ENCODE results near the gene AP2S1.
"Not testable (repeated sequence)": the region's sequence is repeated elsewhere in the genome, so short reads cannot be mapped to it uniquely, and the experiment has no call there.

Gene AP2S1

GRCh38 chr19:46821512-46822409 lies 28.9 kb downstream of the AP2S1 start:
- no peak for DNase-seq (ENCODE audit: low spot score in 2 of 2)
- H3K4me3 ChIP-seq = no peak overlapping the region

GRCh38 chr19:46818812-46819211 lies 31.8 kb downstream of the AP2S1 start:
- H3K9me3 ChIP-seq = no peaks in the 10 kb centered on the region
- H3K36me3 ChIP-seq (replicated peaks) = no peaks in the 10 kb centered on the region
- no peak overlapping the region for H3K4me3 ChIP-seq
- peak in 1 of 2 experiments; percentile 52 for DNase-seq (ENCODE audit: low spot score in 2 of 2)
- H3K4me1 ChIP-seq = no peaks in the 10 kb centered on the region
- in situ Hi-C loops (cut with MboI; ENCODE audit: low sequenced_read_pairs) = no loop called here
- no peaks in the 10 kb centered on the region for H3K27me3 ChIP-seq (ENCODE audit: low read depth)

More at GRCh38 chr19:46821512-46822409, 28.9 kb downstream of the AP2S1 start:
- Histone ChIP-seq H3K9me3 (no peaks in the 10 kb centered on the region), H3K4me1 (no peaks in the 10 kb centered on the region), H3K27me3 (ENCODE audit: low read depth) (no peaks in the 10 kb centered on the region), H3K36me3 (replicated peaks) (no peaks in the 10 kb centered on the region)
- in situ Hi-C loops (cut with MboI; ENCODE audit: low sequenced_read_pairs) = no loop called here

- DNase-seq (ENCODE audit: low spot score in 2 of 2) = no peak
- H3K4me3 ChIP-seq = no peak overlapping the region
- in situ Hi-C loops (cut with MboI; ENCODE audit: low sequenced_read_pairs) = no loop called here
- no peaks in the 10 kb centered on the region for H3K9me3 ChIP-seq
- no peaks in the 10 kb centered on the region for H3K27me3 ChIP-seq (ENCODE audit: low read depth)
- no peaks in the 10 kb centered on the region for H3K4me1 ChIP-seq
- no peaks in the 10 kb centered on the region for H3K36me3 ChIP-seq (replicated peaks)
Measured at GRCh38 chr19:46815833-46816627, 34.6 kb downstream of the AP2S1 start.

- H3K27me3 ChIP-seq (ENCODE audit: low read depth) = no peaks in the 10 kb centered on the region
- in situ Hi-C loops (cut with MboI; ENCODE audit: low sequenced_read_pairs) = no loop called here
- H3K4me3 ChIP-seq = no peak overlapping the region
- no peak for DNase-seq (ENCODE audit: low spot score in 2 of 2)
- no peaks in the 10 kb centered on the region for H3K4me1 ChIP-seq
- H3K9me3 ChIP-seq = no peaks in the 10 kb centered on the region
- H3K36me3 ChIP-seq (replicated peaks) = no peaks in the 10 kb centered on the region
Measured at GRCh38 chr19:46813839-46814358, 36.7 kb downstream of the AP2S1 start.

- H3K36me3 ChIP-seq (replicated peaks) = no peaks in the 10 kb centered on the region
- no peaks in the 10 kb centered on the region for H3K4me1 ChIP-seq
- in situ Hi-C loops (cut with MboI; ENCODE audit: low sequenced_read_pairs) = no loop called here
- H3K4me3 ChIP-seq = no peak overlapping the region
- no peak for DNase-seq (ENCODE audit: low spot score in 2 of 2)
- no peaks in the 10 kb centered on the region for H3K9me3 ChIP-seq
- no peaks in the 10 kb centered on the region for H3K27me3 ChIP-seq (ENCODE audit: low read depth)
Measured at GRCh38 chr19:46812977-46813838, 37.4 kb downstream of the AP2S1 start.

GRCh38 chr19:46809534-46810272 lies 40.9 kb downstream of the AP2S1 start:
- H3K36me3 ChIP-seq (replicated peaks) = no peaks in the 10 kb centered on the region
- no peak overlapping the region for H3K4me3 ChIP-seq
- H3K9me3 ChIP-seq = no peaks in the 10 kb centered on the region
- H3K4me1 ChIP-seq = no peaks in the 10 kb centered on the region
- DNase-seq (ENCODE audit: low spot score in 2 of 2) = no peak
- in situ Hi-C loops (cut with MboI; ENCODE audit: low sequenced_read_pairs) = no loop called here
- no peaks in the 10 kb centered on the region for H3K27me3 ChIP-seq (ENCODE audit: low read depth)

- Histone ChIP-seq H3K4me1 (no peaks in the 10 kb centered on the region), H3K36me3 (replicated peaks) (no peaks in the 10 kb centered on the region), H3K9me3 (no peaks in the 10 kb centered on the region), H3K4me3 (no peak overlapping the region), H3K27me3 (ENCODE audit: low read depth) (no peaks in the 10 kb centered on the region)
- in situ Hi-C loops (cut with MboI; ENCODE audit: low sequenced_read_pairs) = no loop called here
- DNase-seq (ENCODE audit: low spot score in 2 of 2) = no peak
Measured at GRCh38 chr19:46806656-46807055, 44.0 kb downstream of the AP2S1 start.

GRCh38 chr19:46804432-46804831 lies 46.2 kb downstream of the AP2S1 start:
- H3K27me3 ChIP-seq (ENCODE audit: low read depth); H3K4me3 ChIP-seq; H3K9me3 ChIP-seq; DNase-seq (ENCODE audit: low spot score in 2 of 2); H3K36me3 ChIP-seq (replicated peaks); in situ Hi-C loops (cut with MboI; ENCODE audit: low sequenced_read_pairs); H3K4me1 ChIP-seq: not testable (repeated sequence)

GRCh38 chr19:46803555-46803954 lies 47.1 kb downstream of the AP2S1 start:
- Histone ChIP-seq H3K4me3 (no peak overlapping the region), H3K27me3 (ENCODE audit: low read depth) (no peaks in the 10 kb centered on the region), H3K9me3 (no peaks in the 10 kb centered on the region), H3K4me1 (no peaks in the 10 kb centered on the region), H3K36me3 (replicated peaks) (no peaks in the 10 kb centered on the region)
- in situ Hi-C loops (cut with MboI; ENCODE audit: low sequenced_read_pairs) = no loop called here
- no peak for DNase-seq (ENCODE audit: low spot score in 2 of 2)

GRCh38 chr19:46802152-46802551 lies 48.5 kb downstream of the AP2S1 start:
- Histone ChIP-seq H3K27me3 (ENCODE audit: low read depth) (no peaks in the 10 kb centered on the region), H3K9me3 (no peaks in the 10 kb centered on the region), H3K4me3 (no peak overlapping the region), H3K4me1 (no peaks in the 10 kb centered on the region), H3K36me3 (replicated peaks) (no peaks in the 10 kb centered on the region)
- in situ Hi-C loops (cut with MboI; ENCODE audit: low sequenced_read_pairs) = no loop called here
- DNase-seq (ENCODE audit: low spot score in 2 of 2) = no peak

- in situ Hi-C loops (cut with MboI; ENCODE audit: low sequenced_read_pairs) = no loop called here
Measured at GRCh38 chr19:46798713-46799112, 51.9 kb downstream of the AP2S1 start.

GRCh38 chr19:46797881-46798280 lies 52.8 kb downstream of the AP2S1 start:
- Histone ChIP-seq H3K27me3 (ENCODE audit: low read depth) (no peaks in the 10 kb centered on the region), H3K4me1 (no peaks in the 10 kb centered on the region), H3K9me3 (no peaks in the 10 kb centered on the region), H3K4me3 (no peak overlapping the region), H3K36me3 (replicated peaks) (no peaks in the 10 kb centered on the region)
- no peak for DNase-seq (ENCODE audit: low spot score in 2 of 2)
- in situ Hi-C loops (cut with MboI; ENCODE audit: low sequenced_read_pairs) = no loop called here

More at GRCh38 chr19:46798713-46799112, 51.9 kb downstream of the AP2S1 start:
- no peak for DNase-seq (ENCODE audit: low spot score in 2 of 2)
- no peaks in the 10 kb centered on the region for H3K27me3 ChIP-seq (ENCODE audit: low read depth)
- H3K4me3 ChIP-seq = no peak overlapping the region
- H3K9me3 ChIP-seq = no peaks in the 10 kb centered on the region
- no peaks in the 10 kb centered on the region for H3K4me1 ChIP-seq
- H3K36me3 ChIP-seq (replicated peaks) = no peaks in the 10 kb centered on the region

- Histone ChIP-seq H3K36me3 (replicated peaks) (peaks cover 4% of the 10 kb centered on the region), H3K27me3 (ENCODE audit: low read depth) (no peaks in the 10 kb centered on the region), H3K4me3 (no peak overlapping the region), H3K4me1 (peaks cover 8% of the 10 kb centered on the region), H3K9me3 (no peaks in the 10 kb centered on the region)
- in situ Hi-C loops (cut with MboI; ENCODE audit: low sequenced_read_pairs) = no loop called here
- DNase-seq (ENCODE audit: low spot score in 2 of 2) = peak; percentile 48 to 55
Measured at GRCh38 chr19:46791944-46792343, 58.7 kb downstream of the AP2S1 start.

All from HAP-1 (cell line).